Pancreas (tissue), 10 donors: Measurements from ENCODE around the gene VSIG10. TPM values are rescaled to one million over a fixed set of nuclear protein-coding genes. Genes with fewer than 3 reads are reported as not detected.

Source experiments
- ATAC-seq, 4 donors: fragments of 200-7000 bp; cut with Tn5 transposase; one replicate each; pipeline versions ENCODE4 v1.8.0 to v1.9.1; 2020; ENCODE audit warnings: mild to moderate bottlenecking in 4 of 4, moderate library complexity in 4 of 4
- DNase-seq, 6 donors: peaks; one replicate each; pipeline ENCODE4 v3.0.0-alpha.2; 2020
- FAIRE-seq: peaks from 2 replicates; lab custom pipeline; 2012; peaks lifted over from hg19 to GRCh38; lab: Jason Lieb, UNC
- H3K27ac ChIP-seq, 4 donors: fragments of 200-600 bp; sonication (generic); 1 replicate in 3 of 4; 2 replicates in 1 of 4; pipeline versions ENCODE4 v1.5.0 to v1.8.0; 2020
- H3K27me3 ChIP-seq, 4 donors: fragments of 200-600 bp; one replicate each; pipeline ENCODE4 v1.8.0; 2021
- H3K36me3 ChIP-seq, 3 donors: fragments of 200-600 bp; sonication (generic) in 1 of 3; one replicate each; pipeline versions ENCODE4 v1.5.0 to v1.8.0; 2020 to 2021
- H3K4me1 ChIP-seq, 3 donors: fragments of 200-600 bp; one replicate each; pipeline ENCODE4 v1.8.0; 2021
- H3K4me3 ChIP-seq, 4 donors: fragments of 200-600 bp; sonication (generic) in 2 of 4; one replicate each; pipeline versions ENCODE4 v1.5.0 to v1.8.0; 2020 to 2021
- H3K9me3 ChIP-seq, 4 donors: fragments of 200-600 bp; one replicate each; pipeline ENCODE4 v1.8.0; 2021
- CTCF ChIP-seq, 4 donors: fragments of 200-600 bp; sonication (generic) in 3 of 4; IDR thresholded peaks; one replicate each; pipeline versions ENCODE4 v1.5.0 to v1.8.0; 2021; ENCODE audit warnings: antibody characterized with exemption in 4 of 4
- WGBS, 2 donors: extraction: QIAGEN DNeasy Blood & Tissue Kit; methylation state at CpG; one replicate each; pipeline ENCODE4 v1.1.7; 2013; 5-methylcytosine and 5-hydroxymethylcytosine counted together
- intact Hi-C, 3 donors: fragments of 100-400 bp; cut with DNase I; formaldehyde crosslinking; loops; one replicate each; pipeline versions ENCODE4 v1.11.1 to v1.14.2; 2022
- polyA plus RNA-seq, 2 donors: library from polyadenylated mRNA; stranded (reverse); fragments of 200-250 nt; gene quantifications; one replicate each; pipeline ENCODE4 v1.2.3, GENCODE V29; 2013
- total RNA-seq, 6 donors: library from RNA; stranded (reverse); fragmentation: NEBNext Ultra II Directional in 4 of 6; extraction: Animal tissue kit (Norgen Biotek cat#: 25700) in 4 of 6; gene quantifications; one replicate each; pipeline versions ENCODE4 v1.2.1 to v1.2.4, GENCODE V29; 2021 to 2023
- donor health status: healthy with polysubstance abuse.
- donor health status: DM: no; HTN: no; CAD: no; lungs with moderate emphysema.
- donor health status: DM: no; HTN: no; CAD: no.
- donor health status: control.
- donor health status: control.
- donor health status: Bipolar disorder and iron deficiency.
- donor health status: DM: yes; HTN: yes; CAD: no.
- donor health status: DM: no; HTN: no; CAD: no.
- donor health status: DM: no; HTN: no; CAD: no.
- donor health status: DM: yes; HTN: yes; CAD: no.

Gene VSIG10
- total and polyA plus RNA-seq, 8 donors: 11.3 to 34.4 (median 15.8) TPM

- FAIRE-seq (no peak), ATAC-seq (no peak), DNase-seq (no peak)
- TF ChIP-seq CTCF (IDR thresholded peaks at IDR 0.05): no peak
- WGBS, 2 donors: 90 to 94% methylated on average over 3 of the region's 3 CpGs
- Histone ChIP-seq H3K9me3 (no peaks in the 10 kb centered on the region), H3K27ac (no peak overlapping the region), H3K36me3 (peaks cover 0 to 5% (median 0%) of the 10 kb centered on the region in 3 donors), H3K27me3 (no peaks in the 10 kb centered on the region), H3K4me3 (no peak overlapping the region), H3K4me1 (no peaks in the 10 kb centered on the region)
- intact Hi-C loops: no loop called here
These were observed 33.2 kb downstream of the VSIG10 start for GRCh38 chr12:118070650-118071049.

GRCh38 chr12:118068445-118068844 is 35.4 kb downstream of the VSIG10 start:
- H3K27me3 ChIP-seq: no peaks in the 10 kb centered on the region
- DNase-seq (no peak), FAIRE-seq (no peak), ATAC-seq (no peak)
- H3K4me3 ChIP-seq: no peak overlapping the region
- intact Hi-C loops: no loop called here
- H3K4me1 ChIP-seq: peaks cover 9 to 16% (median 14%) of the 10 kb centered on the region in 3 donors
- TF ChIP-seq CTCF (IDR thresholded peaks at IDR 0.05): no peak
- H3K27ac ChIP-seq: no peak overlapping the region
- no peaks in the 10 kb centered on the region for H3K9me3 ChIP-seq
- WGBS, 2 donors: 95 to 96% methylated on average over 2 of the region's 2 CpGs
- peaks cover 0 to 5% (median 0%) of the 10 kb centered on the region in 3 donors for H3K36me3 ChIP-seq

- DNase-seq (no peak), ATAC-seq (no peak), FAIRE-seq (no peak)
- H3K27ac ChIP-seq: no peak overlapping the region
- no peaks in the 10 kb centered on the region for H3K27me3 ChIP-seq
- intact Hi-C loops: no loop called here
- peaks cover 10 to 21% (median 16%) of the 10 kb centered on the region in 3 donors for H3K4me1 ChIP-seq
- H3K4me3 ChIP-seq: no peak overlapping the region
- WGBS, 2 donors: 69 to 75% methylated on average over 1 of the region's 1 CpG
- H3K9me3 ChIP-seq: no peaks in the 10 kb centered on the region
- TF ChIP-seq CTCF (IDR thresholded peaks at IDR 0.05): no peak
- H3K36me3 ChIP-seq: no peaks in the 10 kb centered on the region
These were observed 38.4 kb downstream of the VSIG10 start for GRCh38 chr12:118065380-118065779.

- intact Hi-C loops: no loop called here
- ATAC-seq (no peak), FAIRE-seq (no peak), DNase-seq (no peak)
- H3K27me3 ChIP-seq: no peaks in the 10 kb centered on the region
- WGBS, 2 donors: 39 to 53% methylated on average over 2 of the region's 2 CpGs
- H3K4me1 ChIP-seq: peaks cover 10 to 26% (median 16%) of the 10 kb centered on the region in 3 donors
- H3K36me3 ChIP-seq: no peaks in the 10 kb centered on the region
- peak overlapping the region in 1 of 4 donors; percentile 95 for H3K27ac ChIP-seq
- H3K4me3 ChIP-seq: no peak overlapping the region
- no peak for TF ChIP-seq CTCF (IDR thresholded peaks at IDR 0.05)
- H3K9me3 ChIP-seq: no peaks in the 10 kb centered on the region
These were observed 39.2 kb downstream of the VSIG10 start for GRCh38 chr12:118064608-118065007.

GRCh38 chr12:118063576-118064391 is 40.0 kb downstream of the VSIG10 start:
- Histone ChIP-seq H3K4me1 (peaks cover 10 to 31% (median 23%) of the 10 kb centered on the region in 3 donors), H3K9me3 (no peaks in the 10 kb centered on the region), H3K4me3 (no peak overlapping the region), H3K27me3 (no peaks in the 10 kb centered on the region), H3K27ac (peak overlapping the region in 2 of 4 donors; percentile 93 to 95), H3K36me3 (no peaks in the 10 kb centered on the region)
- ATAC-seq (peak in 2 of 4 donors; percentile 3 to 33), DNase-seq (peak in 1 of 6 donors; percentile 23), FAIRE-seq (no peak)
- intact Hi-C loops: no loop called here
- WGBS, 2 donors: 33 to 40% methylated on average over 4 of the region's 4 CpGs
- TF ChIP-seq CTCF (IDR thresholded peaks at IDR 0.05): no peak
